DND-41 (cell line): ENCODE measurements around the gene CYSLTR2.
A peak's percentile ranks its signal among the peaks of the same experiment; 100 is the strongest.

Source experiments
- ATAC-seq: fragments of 200-7000 bp; cut with Tn5 transposase; 3 replicates; pipeline ENCODE4 v1.9.1; 2021; ENCODE audit warnings: low read depth; ENCODE audit not compliant: insufficient read depth
- DNase-seq: peaks from one replicate; pipeline ENCODE4 v3.0.0-alpha.2; 2020
- H2AFZ ChIP-seq: 2 replicates; pipeline ENCODE4 v1.6.0; 2012; ENCODE audit warnings: low read depth, low read length
- H3K27ac ChIP-seq: 2 replicates; pipeline ENCODE4 v1.5.1; 2012; ENCODE audit warnings: low read length, inconsistent platforms
- H3K27me3 ChIP-seq: fragments of 200-600 bp; sonication (generic); 2 replicates; pipeline ENCODE4 v1.6.0; 2012; ENCODE audit warnings: low read length, mild to moderate bottlenecking, inconsistent platforms; ENCODE audit not compliant: insufficient read depth, poor library complexity
- H3K36me3 ChIP-seq: 2 replicates; pipeline ENCODE4 v1.5.1; 2012; ENCODE audit warnings: low read length, inconsistent platforms; ENCODE audit not compliant: insufficient read depth
- H3K4me1 ChIP-seq: 2 replicates; pipeline ENCODE4 v1.5.1; 2012; ENCODE audit warnings: mild to moderate bottlenecking, low read length; ENCODE audit not compliant: insufficient read depth
- H3K4me2 ChIP-seq: 2 replicates; pipeline ENCODE4 v1.6.0; 2012; ENCODE audit warnings: mild to moderate bottlenecking, moderate library complexity, low read length, inconsistent platforms; ENCODE audit not compliant: insufficient read depth
- H3K4me3 ChIP-seq, 2 experiments: fragments of 200-600 bp in 1 of 2; shearing (Covaris generic) in 1 of 2; 2 replicates each; pipeline ENCODE4 v1.5.1; 2012 to 2016; ENCODE audit warnings: inconsistent platforms in 2 of 2, low read length in 2 of 2, mild to moderate bottlenecking in 2 of 2, low read depth in 1 of 2, moderate library complexity in 1 of 2
- H3K79me2 ChIP-seq: 2 replicates; pipeline ENCODE4 v1.6.0; 2012; ENCODE audit warnings: low read length, inconsistent platforms; ENCODE audit not compliant: insufficient read depth
- H3K9ac ChIP-seq: 2 replicates; pipeline ENCODE4 v1.6.0; 2012; ENCODE audit warnings: low read depth, mild to moderate bottlenecking, inconsistent platforms, low read length, moderate library complexity
- H3K9me3 ChIP-seq: 2 replicates; pipeline ENCODE4 v1.5.1; 2012; ENCODE audit warnings: low read length, moderate library complexity, mild to moderate bottlenecking, inconsistent platforms; ENCODE audit not compliant: insufficient read depth, severe bottlenecking
- H4K20me1 ChIP-seq: 2 replicates; pipeline ENCODE4 v1.6.0; 2012; ENCODE audit warnings: low read length; ENCODE audit not compliant: insufficient read depth
- EZH2 ChIP-seq: IDR thresholded peaks from 3 replicates; pipeline ENCODE4 v1.6.1; 2012; ENCODE audit warnings: borderline replicate concordance, low read depth, mild to moderate bottlenecking, moderate library complexity, low read length, inconsistent platforms; ENCODE audit not compliant: severe bottlenecking
- TF ChIP-seq, protein P1 (sequence below): IDR thresholded peaks from 2 replicates; pipeline ENCODE4 v1.5.1; 2012; ENCODE audit warnings: borderline replicate concordance, low read length, moderate library complexity, mild to moderate bottlenecking; ENCODE audit not compliant: poor library complexity, severe bottlenecking; ENCODE audit errors: extremely low read depth

Gene CYSLTR2

DNA sequence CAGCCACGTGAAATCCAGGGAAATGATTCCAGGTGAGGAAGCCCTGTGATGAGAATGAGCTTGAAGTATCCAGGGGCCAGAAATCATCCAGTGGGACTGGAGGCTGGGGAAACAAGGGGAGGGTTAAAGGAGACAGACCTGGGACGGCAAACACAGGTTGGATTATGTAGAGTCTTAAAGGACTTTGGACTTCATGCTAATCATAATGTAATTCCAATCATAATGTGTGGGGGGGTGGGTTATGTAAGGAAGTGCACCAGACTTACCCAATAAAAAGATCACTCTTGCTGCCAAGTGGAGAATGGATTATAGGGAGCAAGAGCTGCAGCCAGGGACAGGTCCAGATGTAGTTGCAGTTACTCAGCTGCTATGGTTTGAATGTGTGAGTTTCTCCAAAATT, 16.1 kb upstream of the CYSLTR2 start:
- H3K9me3 ChIP-seq = peaks cover 13% of the 10 kb centered on the region
- DNase-seq (no peak), ATAC-seq (no peak)
- H3K9ac ChIP-seq = no peak overlapping the region
- no peak overlapping the region for H3K4me2 ChIP-seq
- H3K27ac ChIP-seq = no peak overlapping the region
- H3K27me3 ChIP-seq = no peaks in the 10 kb centered on the region
- TF ChIP-seq, protein P1, sequence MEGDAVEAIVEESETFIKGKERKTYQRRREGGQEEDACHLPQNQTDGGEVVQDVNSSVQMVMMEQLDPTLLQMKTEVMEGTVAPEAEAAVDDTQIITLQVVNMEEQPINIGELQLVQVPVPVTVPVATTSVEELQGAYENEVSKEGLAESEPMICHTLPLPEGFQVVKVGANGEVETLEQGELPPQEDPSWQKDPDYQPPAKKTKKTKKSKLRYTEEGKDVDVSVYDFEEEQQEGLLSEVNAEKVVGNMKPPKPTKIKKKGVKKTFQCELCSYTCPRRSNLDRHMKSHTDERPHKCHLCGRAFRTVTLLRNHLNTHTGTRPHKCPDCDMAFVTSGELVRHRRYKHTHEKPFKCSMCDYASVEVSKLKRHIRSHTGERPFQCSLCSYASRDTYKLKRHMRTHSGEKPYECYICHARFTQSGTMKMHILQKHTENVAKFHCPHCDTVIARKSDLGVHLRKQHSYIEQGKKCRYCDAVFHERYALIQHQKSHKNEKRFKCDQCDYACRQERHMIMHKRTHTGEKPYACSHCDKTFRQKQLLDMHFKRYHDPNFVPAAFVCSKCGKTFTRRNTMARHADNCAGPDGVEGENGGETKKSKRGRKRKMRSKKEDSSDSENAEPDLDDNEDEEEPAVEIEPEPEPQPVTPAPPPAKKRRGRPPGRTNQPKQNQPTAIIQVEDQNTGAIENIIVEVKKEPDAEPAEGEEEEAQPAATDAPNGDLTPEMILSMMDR = no peak
- no peak for TF ChIP-seq EZH2
- peaks cover 8% of the 10 kb centered on the region for H3K4me1 ChIP-seq
- H4K20me1 ChIP-seq = no peaks in the 10 kb centered on the region
- no peak overlapping the region for H3K4me3 ChIP-seq
- H3K36me3 ChIP-seq = no peaks in the 10 kb centered on the region
- H2AFZ ChIP-seq = no peak overlapping the region
- no peaks in the 10 kb centered on the region for H3K79me2 ChIP-seq

DNA sequence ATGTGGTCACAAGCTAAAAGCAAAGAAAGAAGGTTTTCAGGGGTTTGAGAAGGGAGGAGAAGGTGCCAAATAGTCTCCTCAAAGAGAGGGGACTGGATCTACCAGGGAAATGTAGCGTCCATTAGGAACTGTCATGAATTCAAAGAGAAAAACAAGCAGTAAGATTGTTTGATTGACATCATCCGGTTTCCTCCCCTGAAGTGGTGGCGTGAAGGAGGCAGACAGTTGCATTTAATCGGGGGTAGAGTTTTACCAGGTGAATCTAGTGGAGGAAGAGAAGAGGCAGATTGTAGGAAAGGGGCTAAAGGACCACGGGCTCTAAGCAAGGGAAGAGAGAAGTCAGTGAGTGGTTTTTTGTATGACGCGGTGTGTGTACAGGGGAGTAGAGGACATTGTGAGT, 13.0 kb upstream of the CYSLTR2 start:
- peaks cover 10% of the 10 kb centered on the region for H3K9me3 ChIP-seq
- no peak overlapping the region for H3K9ac ChIP-seq
- H2AFZ ChIP-seq = no peak overlapping the region
- peak; percentile 67 for ATAC-seq
- H3K27me3 ChIP-seq = no peaks in the 10 kb centered on the region
- no peak overlapping the region for H3K4me2 ChIP-seq
- no peaks in the 10 kb centered on the region for H3K4me1 ChIP-seq
- TF ChIP-seq, protein P1 = no peak
- TF ChIP-seq EZH2 = no peak
- DNase-seq = peak; percentile 38
- H4K20me1 ChIP-seq = no peaks in the 10 kb centered on the region
- H3K36me3 ChIP-seq = no peaks in the 10 kb centered on the region
- H3K27ac ChIP-seq = no peak overlapping the region
- no peaks in the 10 kb centered on the region for H3K79me2 ChIP-seq
- H3K4me3 ChIP-seq = no peak overlapping the region

DNA sequence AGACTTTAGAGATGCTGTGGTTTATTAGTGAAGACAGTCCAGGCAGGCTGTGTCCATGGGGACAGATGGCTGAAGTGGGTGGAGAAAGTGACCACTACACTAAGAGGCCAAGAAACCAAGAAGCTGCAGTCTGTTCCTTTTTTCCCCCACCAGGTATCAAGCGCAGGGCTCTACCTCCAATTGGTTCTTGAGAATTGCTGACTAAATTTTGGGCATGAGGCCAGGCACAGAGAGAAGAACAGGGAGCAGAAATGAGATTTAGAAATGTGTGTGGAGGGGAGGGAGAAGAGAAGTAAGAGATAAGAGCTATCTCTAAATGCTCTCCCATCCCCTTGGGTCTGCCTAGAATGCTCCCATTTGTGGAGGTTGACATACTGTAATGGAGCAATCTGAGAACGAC, 12.3 kb upstream of the CYSLTR2 start:
- Histone ChIP-seq H3K79me2 (no peaks in the 10 kb centered on the region), H3K9me3 (peaks cover 4% of the 10 kb centered on the region), H4K20me1 (no peaks in the 10 kb centered on the region), H3K36me3 (no peaks in the 10 kb centered on the region), H3K4me2 (no peak overlapping the region), H3K27ac (no peak overlapping the region), H3K9ac (no peak overlapping the region), H3K27me3 (no peaks in the 10 kb centered on the region), H3K4me3 (no peak overlapping the region), H3K4me1 (no peaks in the 10 kb centered on the region), H2AFZ (no peak overlapping the region)
- TF ChIP-seq, protein P1 = no peak
- TF ChIP-seq EZH2 = no peak
- ATAC-seq (no peak), DNase-seq (no peak)

DNA sequence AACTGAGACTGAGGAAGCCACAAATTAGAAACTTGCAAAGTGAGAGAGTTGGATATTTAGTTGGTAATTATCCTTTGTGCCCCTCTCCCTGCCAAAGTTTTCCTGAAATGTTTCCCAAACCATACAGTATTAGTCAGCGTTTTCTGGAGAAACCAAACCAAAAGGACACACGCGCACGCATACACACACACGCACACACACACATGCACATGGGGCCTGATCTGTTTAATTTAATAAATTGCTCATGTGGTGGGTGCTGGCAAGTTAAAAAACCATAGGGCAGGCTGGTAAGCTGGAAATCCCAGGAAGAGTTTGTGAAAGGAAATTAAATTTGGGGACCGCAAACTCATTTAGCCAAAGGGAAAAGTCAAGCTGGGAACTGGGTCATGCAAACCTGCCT, 11.7 kb upstream of the CYSLTR2 start:
- Histone ChIP-seq H3K4me3 (no peak overlapping the region), H3K4me1 (no peaks in the 10 kb centered on the region), H4K20me1 (no peaks in the 10 kb centered on the region), H3K36me3 (no peaks in the 10 kb centered on the region), H2AFZ (no peak overlapping the region), H3K9ac (no peak overlapping the region), H3K27me3 (no peaks in the 10 kb centered on the region), H3K79me2 (no peaks in the 10 kb centered on the region), H3K9me3 (peaks cover 3% of the 10 kb centered on the region), H3K4me2 (no peak overlapping the region), H3K27ac (no peak overlapping the region)
- TF ChIP-seq, protein P1 = no peak
- no peak for TF ChIP-seq EZH2
- no peak for DNase-seq
- ATAC-seq = no peak
